NCI-H2196 treated with DMSO at 0.1 percent for 48 hours (cell line): ENCODE data around the gene BGLAP.
"Not testable (repeated sequence)": the region's sequence is repeated elsewhere in the genome, so short reads cannot be mapped to it uniquely, and the experiment has no call there.

ENCODE experiments used
- DNase-seq: peaks from one replicate; lab custom pipeline; 2025; ENCODE audit not compliant: unreplicated experiment; lab: John Stamatoyannopoulos, UW

Gene BGLAP

DNA sequence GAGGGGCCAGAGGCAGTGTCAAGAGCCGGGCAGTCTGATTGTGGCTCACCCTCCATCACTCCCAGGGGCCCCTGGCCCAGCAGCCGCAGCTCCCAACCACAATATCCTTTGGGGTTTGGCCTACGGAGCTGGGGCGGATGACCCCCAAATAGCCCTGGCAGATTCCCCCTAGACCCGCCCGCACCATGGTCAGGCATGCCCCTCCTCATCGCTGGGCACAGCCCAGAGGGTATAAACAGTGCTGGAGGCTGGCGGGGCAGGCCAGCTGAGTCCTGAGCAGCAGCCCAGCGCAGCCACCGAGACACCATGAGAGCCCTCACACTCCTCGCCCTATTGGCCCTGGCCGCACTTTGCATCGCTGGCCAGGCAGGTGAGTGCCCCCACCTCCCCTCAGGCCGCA is at the start of gene BGLAP:
BGLAP (plus strand) TSS at position 259 of the 400 bp plus-strand sequence; CDS start at position 307, 48 bp downstream.
- DNase-seq = no peak

DNA sequence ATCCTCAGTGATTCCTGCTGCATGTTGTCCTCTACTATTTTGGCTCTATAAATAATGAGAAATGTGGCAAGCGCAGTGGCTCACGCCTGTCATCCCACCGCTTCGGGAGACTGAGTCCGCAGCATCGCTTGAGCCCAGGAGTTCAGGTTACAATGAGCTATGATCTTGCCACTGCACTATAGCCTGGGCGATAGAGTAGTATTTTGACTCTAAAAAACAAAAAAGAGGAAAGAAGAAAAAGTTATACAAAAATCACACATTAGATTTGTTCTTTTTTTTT is 48.8 kb upstream of the BGLAP start:
- no peak for DNase-seq

DNA sequence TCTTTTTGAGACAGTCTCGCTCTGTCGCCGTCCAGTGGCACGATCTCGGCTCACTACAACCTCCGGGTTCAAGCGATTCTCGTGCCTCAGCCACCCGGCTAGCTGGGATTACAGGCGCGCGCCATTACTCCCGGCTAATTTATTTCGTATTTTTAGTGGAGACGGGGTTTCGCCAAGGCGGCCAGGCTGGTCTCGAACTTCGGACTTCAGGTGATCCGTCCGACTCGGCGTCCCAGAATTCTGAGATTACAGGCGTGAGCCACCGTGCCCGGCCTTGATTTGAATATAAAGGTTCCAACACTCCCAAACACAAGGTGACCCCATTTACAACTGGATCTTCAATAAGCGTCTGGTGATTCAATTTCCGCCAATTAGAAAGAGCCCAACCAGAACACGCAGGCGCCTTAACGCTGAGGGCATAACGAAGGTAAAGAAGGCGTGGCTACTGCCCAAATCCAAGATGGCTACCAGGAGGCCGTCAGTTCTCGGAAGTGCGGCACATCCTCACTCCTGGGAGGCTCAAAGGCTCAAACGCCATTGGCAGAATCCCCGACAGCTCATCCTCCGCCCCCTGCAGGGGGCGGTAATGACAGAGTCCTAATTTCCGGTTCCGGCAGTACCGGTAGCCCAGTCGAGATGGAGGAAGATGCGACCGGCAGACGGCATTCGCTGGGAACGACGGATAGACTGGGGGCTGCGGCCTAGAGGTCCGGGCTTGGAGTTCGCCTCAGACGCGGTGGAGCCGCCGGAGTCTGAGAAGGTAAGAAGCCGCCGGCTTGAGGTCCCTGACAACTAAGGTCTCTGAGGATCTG is 48.3 kb upstream of the BGLAP start, which contains the start of gene SLC25A44:
SLC25A44 (plus strand) TSS at position 617 of the 812 bp plus-strand sequence. CDS start 5,744 bp downstream, outside the sequence.
- peak; percentile 97 for DNase-seq

GRCh38 chr1:156194300-156194652 is 47.7 kb upstream of the BGLAP start:
- no peak for DNase-seq

GRCh38 chr1:156195853-156196252 is 46.1 kb upstream of the BGLAP start:
- no peak for DNase-seq

- no peak for DNase-seq
Measured at GRCh38 chr1:156196445-156196844, 45.5 kb upstream of the BGLAP start.

GRCh38 chr1:156198831-156199349 is 43.1 kb upstream of the BGLAP start:
- DNase-seq = no peak

DNA sequence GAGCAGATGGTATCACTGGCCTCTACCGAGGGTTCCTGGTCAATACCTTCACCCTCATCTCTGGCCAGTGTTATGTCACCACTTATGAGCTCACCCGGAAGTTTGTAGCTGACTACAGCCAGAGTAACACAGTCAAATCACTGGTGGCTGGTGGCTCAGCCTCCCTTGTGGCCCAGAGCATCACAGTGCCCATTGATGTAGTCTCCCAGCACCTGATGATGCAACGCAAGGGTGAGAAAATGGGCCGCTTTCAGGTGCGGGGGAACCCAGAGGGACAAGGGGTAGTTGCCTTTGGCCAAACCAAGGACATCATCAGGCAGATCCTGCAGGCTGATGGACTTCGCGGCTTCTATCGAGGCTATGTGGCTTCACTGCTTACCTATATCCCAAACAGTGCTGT is 41.9 kb upstream of the BGLAP start:
- DNase-seq = no peak

- DNase-seq = no peak
Measured at GRCh38 chr1:156203331-156203730, 38.7 kb upstream of the BGLAP start.

DNA sequence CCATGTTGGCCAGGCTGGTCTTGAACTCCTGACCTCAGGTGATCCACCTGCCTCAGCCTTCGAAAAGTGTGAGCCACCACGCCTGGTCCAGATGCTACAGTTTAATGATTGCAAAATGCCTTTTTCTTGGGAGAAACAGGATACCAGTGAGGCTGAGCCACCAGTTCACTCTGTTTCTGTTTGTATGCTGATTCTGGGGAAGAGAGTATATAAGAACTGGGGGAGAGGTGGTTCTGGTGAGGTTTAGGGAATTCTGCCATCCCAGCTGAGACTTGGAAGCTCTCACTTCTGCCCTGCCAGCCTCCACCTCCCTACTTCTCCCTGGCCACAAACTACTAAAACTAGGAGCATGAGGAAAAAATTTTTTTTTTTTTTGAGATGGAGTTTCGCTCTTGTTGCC is 37.3 kb upstream of the BGLAP start:
- DNase-seq = no peak

DNA sequence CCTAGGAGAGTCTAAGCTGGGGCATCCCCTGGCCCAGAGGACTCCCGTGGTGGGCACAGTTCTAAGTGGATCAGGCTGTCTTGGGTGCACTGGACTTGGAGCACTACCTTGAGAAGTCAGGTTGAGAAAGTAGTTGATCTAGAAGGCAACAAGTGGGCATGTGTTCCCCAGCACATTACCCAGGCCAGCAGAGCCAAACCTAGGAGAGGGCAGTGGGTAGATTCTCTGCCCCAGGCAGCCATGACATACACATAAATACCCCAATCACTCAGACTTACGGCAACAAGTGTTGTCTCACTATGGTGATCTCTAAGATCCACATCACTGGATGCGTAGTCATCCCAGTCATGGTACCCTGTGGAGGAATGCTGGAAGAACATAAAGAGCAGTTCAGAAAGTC is 30.7 kb upstream of the BGLAP start:
- DNase-seq = no peak

DNA sequence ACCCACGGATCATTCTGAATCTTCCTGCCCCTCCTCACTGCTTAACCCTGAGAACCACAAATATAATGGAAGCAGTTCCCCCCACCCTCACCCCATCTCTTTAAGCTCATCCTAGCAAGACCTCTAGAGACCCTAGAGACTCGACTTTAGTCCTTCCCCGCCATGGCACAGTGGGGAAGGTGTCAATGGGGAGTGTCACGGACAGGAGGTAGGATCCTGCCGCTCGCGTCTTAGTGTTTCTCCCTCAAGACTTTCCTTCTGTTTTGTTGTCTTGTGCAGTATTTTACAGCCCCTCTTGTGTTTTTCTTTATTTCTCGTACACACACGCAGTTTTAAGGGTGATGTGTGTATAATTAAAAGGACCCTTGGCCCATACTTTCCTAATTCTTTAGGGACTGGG is 29.9 kb upstream of the BGLAP start:
- DNase-seq = no peak

DNA sequence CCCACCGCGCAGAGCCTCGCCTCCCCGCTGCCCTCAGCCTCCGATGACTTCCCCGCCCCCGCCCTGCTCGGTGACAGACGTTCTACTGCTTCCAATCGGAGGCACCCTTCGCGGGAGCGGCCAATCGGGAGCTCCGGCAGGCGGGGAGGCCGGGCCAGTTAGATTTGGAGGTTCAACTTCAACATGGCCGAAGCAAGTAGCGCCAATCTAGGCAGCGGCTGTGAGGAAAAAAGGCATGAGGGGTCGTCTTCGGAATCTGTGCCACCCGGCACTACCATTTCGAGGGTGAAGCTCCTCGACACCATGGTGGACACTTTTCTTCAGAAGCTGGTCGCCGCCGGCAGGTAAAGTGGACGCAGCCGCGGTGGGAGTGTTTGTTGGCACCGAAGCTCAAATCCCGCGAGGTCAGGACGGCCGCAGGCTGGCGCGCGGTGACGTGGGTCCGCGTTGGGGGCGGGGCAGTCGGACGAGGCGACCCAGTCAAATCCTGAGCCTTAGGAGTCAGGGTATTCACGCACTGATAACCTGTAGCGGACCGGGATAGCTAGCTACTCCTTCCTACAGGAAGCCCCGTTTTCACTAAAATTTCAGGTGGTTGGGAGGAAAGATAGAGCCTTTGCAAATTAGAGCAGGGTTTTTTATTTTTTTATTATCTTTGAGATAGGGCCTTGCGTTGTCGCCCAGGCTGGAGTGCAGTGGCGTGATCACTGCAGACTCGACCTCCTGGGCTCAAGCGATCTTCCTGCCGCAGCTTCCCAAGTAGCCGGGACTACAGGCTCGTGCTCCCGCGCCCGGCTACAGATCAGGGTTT is 28.9 kb upstream of the BGLAP start, which contains the start of gene PMF1:
PMF1 (plus strand) TSS at position 175 of the 811 bp plus-strand sequence; CDS start at position 184, 9 bp downstream.
- DNase-seq = peak; percentile 91

- DNase-seq = no peak
Measured at GRCh38 chr1:156213644-156213966, 28.4 kb upstream of the BGLAP start.

DNA sequence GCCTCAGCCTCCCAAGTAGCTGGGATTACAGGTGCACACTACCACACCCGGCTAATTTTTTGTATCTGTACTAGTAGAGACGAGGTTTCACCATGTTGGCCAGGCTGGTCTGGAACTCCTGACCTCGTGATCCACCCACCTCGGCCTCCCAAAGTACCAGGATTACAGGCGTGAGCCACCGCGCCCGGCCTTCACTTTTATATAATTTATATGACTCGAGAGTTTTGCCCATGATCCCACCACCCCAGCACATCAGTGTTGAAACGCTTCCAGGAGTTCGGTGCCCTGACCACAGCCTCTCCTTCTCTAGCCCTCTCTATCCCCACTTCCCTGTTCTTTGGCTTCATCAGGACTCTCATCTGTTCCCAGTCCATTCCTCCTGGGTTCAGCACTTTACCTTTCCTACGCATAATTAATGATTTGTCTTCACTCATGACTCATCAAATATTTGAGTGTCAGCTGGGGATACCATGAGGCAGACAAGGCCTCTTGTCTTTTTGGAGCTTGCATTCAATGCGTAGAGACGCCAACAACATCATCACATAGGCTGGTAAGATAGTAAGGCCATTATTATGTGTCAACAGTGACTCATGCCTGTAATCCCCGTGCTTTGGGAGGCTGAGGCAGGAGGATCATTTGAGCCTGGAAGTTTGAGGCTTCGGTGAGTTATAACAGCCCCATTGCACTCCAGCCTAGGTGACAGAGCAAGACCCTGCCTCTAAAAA is 27.8 kb upstream of the BGLAP start:
- no peak for DNase-seq

GRCh38 chr1:156216361-156217086 is 25.5 kb upstream of the BGLAP start:
- not testable (repeated sequence) for DNase-seq

- no peak for DNase-seq
Measured at GRCh38 chr1:156217871-156218270, 24.1 kb upstream of the BGLAP start.

- DNase-seq = no peak
Measured at GRCh38 chr1:156220226-156220625, 21.8 kb upstream of the BGLAP start.

DNA sequence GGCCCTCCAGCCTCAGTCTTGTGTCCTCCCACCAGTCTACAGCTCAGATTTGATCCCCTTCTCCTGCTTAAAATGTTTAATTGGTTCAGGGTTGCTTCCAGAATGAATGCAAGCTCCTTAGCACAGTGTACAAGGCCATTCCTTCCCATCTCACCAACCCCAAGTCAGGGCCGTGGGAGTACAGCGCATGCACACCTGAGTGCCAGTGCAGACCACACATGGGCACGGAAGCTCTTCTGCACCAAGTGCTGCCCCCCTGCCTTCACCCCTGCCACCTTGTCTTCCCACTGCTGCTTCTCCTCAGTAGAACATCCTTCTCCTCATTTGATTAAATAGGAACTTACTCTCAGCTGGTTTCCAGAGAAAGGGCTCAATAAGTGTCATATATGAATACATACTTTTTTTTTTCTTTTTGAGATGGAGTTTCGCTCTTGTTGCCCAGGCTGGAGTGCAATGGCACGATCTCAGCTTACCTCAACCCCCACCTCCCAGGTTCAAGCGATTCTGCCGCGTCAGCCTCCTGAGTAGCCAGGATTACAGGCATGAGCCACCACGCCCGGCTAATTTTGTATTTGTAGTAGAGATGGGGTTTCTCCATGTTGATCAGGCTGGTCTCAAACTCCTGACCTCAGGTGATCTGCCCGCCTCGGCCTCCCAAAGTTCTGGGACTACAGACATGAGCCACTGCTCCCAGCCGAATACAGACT is 19.8 kb upstream of the BGLAP start:
- no peak for DNase-seq

- no peak for DNase-seq
Measured at GRCh38 chr1:156225677-156226014, 16.3 kb upstream of the BGLAP start.
